GM04503 (cell line): ENCODE results near the gene CELA1.

Experiments
- DNase-seq: peaks from one replicate; pipeline ENCODE4 v3.0.0-alpha.2; 2012; ENCODE audit warnings: low read depth

Gene CELA1

GRCh38 chr12:51346581-51346980 lies at the start of gene CELA1:
CELA1 (minus strand) TSS chr12:51346679; CDS start chr12:51346638, 41 bp downstream.
- DNase-seq = no peak

DNA sequence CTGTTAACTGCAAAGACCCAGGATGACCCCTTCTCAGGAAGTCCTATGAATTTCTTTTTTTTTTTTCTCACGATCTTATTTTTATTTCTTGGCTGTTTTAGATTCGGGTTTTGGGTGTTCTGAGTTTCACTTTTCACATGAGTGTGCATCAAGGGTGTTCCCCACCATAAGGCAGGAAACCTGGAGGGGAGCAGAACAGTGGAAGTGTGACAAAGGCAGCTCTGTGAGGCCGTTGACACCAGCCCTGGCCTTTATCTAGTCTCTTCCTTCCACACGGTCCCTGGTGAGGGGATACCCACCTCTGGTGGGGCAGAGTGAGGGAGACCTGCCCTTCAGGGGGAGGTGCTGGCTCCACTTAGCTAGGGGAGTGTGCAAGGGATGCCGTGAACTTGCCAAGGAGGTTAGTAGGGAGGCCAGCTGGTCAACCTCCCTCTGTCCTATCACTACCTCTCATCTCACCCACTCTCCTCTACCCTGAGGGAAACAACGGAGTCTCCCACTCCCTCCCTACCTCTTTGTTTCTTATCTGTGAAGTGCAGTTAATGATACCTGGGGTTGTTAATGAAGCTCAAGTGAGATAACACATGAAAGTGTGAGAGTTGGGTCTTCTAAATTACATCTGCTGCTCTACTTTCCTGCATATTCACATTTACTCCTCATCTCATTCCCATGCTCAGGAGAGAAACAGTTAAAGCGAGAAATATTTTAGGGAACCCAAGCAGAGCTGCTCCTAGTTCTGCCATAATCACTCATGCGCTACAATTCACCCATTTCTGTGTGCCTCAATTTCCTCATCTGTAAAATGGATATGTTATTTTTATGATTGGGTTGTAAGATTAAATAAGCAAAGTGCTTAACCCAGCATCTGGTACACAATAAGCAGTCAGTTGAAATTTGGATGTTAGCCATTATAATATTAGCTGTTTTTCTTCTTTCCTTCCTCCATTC lies 49.1 kb upstream of the CELA1 start:
- no peak for DNase-seq

DNA sequence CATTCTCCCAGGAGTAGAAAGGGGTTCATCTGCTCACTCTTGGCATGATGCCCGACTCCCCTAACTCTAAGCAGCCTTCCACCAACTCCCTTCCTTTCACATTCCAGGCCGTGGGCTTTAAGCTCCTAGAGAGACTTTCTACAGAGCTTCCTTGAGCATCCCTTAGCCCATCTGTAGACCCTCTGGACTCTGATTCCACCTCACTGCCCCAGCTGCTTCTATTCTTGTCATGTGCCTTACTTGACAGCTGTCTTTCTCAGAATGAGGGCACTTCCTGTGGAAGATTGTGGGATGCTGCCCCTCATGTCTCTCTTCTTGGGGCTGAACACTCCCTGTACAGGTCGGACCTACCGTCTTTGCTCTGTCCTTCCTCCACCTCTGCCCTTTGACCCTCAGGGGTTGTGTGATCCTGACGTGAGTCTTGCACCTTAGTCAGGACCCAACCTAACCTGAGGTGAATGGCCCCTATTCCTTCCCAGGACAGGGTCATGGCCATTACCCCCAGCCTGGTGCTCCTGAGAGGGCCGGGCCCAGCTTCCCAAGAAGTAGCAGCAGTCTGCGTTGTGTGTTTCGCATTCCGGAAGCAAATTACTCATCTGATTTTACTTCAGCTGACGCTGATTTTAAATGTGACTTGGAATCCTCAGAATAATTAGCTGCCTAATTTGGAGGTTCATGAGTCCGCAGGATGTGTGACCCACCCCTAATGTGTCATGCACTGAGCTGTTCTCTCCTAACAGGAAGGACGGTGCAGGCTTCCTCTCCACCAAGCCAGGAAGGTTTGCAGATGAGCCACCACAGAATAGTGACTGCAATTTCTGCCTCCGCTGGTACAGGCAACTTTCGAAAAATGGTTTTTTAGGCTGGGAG lies 47.4 kb upstream of the CELA1 start:
- DNase-seq = peak; percentile 93

DNA sequence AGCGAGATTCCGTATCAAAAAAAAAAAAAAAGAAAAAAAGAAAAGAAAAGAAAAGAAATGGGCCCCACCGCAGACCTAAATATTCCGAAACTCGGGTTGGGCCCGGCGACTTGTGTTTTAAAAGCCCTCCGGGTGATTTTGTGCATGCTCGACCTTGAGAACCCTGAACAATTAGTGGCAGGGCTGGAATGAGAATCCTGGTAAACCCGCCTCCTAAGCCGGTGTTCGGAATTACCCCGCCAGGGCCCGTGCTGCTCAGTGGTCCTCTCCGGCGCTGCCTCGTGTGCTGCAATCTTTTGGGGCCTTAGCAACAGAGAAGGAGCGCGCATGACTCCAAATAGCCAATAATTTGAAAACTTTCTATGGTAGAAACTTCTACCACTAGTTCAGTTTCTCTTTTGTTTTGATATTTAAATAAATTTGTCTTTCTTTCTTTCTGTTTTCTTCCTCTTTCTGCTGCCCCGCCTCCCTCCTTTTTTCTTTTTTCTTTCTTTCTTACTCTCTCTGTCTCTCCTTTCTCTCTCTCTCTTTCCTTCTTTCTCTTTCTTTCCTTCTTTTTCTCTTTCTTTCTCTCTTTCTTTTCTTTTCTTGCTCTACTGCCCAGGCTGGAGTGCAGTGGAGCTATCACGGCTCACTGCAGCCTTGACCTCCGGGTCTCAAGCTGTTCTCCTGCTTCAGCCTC lies 46.2 kb upstream of the CELA1 start:
- no peak for DNase-seq

DNA sequence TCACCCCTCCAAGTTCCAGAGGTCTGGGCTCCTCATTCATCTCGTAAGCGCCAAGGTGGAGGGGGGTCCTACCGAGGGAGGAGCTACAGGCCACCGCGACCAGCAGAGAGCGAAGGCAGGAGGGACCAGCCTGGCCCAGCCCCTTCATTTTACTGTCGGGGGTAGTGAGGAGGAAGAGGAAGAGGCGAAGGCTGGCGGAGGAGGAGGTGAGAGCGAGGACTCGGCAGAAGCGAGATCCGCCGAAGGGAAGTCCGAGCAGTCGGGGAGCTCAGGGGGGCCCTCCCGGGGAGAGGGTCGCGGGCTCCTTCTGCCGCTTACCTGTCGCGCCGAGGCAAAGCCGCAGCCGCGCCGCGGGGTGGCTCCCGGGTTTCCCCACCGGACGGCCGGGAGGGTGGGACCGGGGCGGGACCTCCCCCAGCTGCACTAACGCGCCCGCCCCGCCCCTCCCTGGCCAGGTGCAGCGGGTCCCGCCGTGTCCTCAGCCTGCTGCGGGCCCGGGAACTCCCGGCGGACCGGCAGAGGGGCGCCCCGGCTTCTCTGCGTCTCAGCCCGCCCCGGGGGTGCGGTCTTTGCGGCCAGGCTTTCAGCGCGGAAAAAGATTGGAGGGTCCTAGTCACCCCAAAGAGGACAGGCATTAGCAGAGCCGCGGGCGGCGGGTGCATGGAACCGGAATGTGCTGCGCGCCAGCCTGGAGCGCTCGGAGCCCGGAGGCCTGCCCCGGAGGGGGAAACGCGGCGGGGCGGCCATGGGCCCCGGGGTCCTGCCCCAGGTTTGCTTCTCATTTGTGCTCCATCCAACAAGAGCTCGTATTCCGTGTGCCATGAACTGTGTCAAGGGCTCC lies 45.0 kb upstream of the CELA1 start, which contains the start of gene GALNT6:
GALNT6 (minus strand) TSS at position 124 of the 841 bp plus-strand sequence. CDS start 11,625 bp downstream, outside the sequence.
- no peak for DNase-seq

DNA sequence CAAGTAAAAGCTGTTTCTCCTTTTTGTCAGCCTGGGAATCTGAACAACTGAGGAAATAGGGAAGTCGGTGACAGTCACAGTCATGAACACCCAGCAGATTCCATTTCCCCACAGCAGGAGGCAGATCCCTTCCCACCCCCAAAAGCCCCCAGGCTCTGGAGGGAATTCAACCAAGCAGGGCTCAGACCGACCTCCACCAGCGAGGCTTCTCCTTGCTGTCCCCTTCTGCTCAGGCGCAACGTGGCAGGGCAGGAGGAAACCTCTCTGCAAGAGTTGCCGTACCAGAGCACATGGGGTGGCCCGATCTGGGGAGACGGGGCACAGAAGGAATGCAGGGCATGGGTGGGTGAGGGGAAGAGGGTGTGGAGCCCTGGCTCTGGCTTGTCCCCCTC lies 44.4 kb upstream of the CELA1 start:
- no peak for DNase-seq

- DNase-seq = no peak
Observed at GRCh38 chr12:51390457-51390856, 44.0 kb upstream of the CELA1 start.

DNA sequence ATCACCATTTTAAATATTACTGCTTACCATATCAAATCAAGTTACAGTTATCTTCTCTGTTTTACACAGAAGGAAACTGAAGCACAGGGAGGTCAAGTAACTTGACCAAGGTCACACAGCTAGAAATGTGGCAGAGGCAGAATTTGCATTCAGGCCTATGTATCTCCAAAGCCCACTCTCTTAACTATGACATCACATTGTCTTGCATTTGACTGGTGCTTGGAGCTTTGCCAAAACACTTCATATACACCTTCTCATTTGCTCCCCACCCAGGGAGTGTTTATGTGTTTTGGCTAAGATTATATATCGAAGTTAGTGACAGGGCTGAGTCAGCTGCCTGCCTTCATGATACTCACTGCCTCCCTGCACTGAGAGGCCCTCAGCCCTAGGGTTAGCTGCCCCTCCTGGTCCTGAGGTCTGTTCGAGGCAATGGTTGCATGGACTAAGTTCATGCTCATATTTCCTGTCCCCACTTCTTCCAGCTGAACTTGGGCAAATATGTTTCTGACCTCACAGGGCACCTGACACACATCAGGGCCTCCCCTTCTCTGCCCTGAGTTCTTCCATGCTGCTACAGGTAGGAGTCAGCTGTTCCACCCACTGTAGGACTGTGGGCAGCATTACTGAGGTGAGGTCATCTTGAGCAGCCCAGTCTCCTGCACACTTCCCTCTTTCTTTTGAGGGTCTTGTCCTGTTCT lies 43.0 kb upstream of the CELA1 start:
- no peak for DNase-seq

- no peak for DNase-seq
Observed at GRCh38 chr12:51388846-51389245, 42.4 kb upstream of the CELA1 start.

DNA sequence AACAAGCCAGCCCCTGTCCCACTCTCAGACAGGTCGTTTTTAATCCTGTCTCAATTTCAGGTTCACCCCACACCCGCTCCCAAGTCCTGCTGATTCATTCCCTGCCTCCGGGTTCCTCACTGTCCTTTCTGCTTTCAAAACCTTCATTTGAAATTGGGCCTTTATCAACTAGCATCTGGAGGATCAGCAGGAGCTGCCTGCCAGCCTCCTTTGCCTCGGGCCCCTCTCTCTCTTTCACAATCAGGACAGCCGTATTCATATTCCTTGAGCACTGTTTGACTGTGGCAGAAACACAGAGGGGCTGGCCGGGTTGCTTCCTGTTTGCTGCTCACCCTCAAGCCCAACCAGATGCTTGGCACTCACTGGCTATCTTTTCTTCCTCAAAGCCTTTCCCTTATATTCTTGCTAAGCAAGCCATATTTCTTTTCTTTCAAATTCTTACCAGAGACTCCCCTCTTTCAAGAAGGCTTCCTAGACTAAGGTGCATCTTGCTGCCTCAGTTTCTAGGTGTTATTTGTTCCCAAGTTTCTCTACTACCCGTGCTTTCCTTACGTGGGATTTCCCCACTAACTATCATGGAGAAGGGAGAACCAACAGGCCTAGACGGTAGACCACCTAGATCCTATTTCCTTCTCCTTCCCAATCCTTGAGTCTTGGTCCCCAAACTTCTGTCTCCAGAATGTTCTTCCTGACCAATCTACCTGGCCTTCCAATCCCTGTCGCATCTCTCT lies 41.8 kb upstream of the CELA1 start:
- peak; percentile 37 for DNase-seq

- DNase-seq = no peak
Observed at GRCh38 chr12:51386351-51386750, 39.9 kb upstream of the CELA1 start.

GRCh38 chr12:51383269-51383905 lies 36.9 kb upstream of the CELA1 start:
- no peak for DNase-seq

DNA sequence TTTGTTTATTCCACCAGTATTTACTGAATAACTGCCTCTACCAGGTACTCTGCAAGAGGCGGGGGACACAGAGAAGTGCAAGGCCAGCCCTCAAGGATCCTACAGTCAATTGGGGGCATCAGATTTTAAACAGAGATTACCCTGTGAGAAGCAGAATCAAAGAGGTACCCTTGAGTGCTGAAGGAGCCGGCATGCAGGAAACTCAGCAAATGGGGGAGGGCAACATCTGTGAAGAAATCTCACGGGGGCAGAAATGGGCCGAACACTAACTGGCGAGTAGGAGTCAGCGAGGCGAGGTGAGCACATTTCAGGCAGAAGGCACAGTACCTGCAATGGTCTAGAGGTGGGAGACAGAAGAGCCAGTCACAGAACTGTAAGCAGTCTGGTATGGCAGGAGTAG lies 35.7 kb upstream of the CELA1 start:
- DNase-seq = no peak

GRCh38 chr12:51381226-51382079 lies 35.0 kb upstream of the CELA1 start:
- DNase-seq = no peak

GRCh38 chr12:51379571-51379970 lies 33.1 kb upstream of the CELA1 start:
- no peak for DNase-seq

GRCh38 chr12:51378749-51379148 lies 32.3 kb upstream of the CELA1 start:
- DNase-seq = no peak

GRCh38 chr12:51377099-51377984 lies 30.9 kb upstream of the CELA1 start:
- DNase-seq = no peak
